Measurements from ENCODE around the gene PDPN. TPM values are rescaled to one million over a fixed set of nuclear protein-coding genes. Genes with fewer than 3 reads are reported as not detected.
A peak's percentile ranks its signal among the peaks of the same experiment; 100 is the strongest.

PDPN gene
- total and polyA plus RNA-seq, 2 donors from 2014 or later, result 4.6 to 7.4 TPM

- Histone ChIP-seq H3K4me1 (ENCODE audit: control insufficient read depth in 2 of 3, insufficient read depth in 2 of 3, low read depth in 1 of 3, low read length in 3 of 3) (no peaks in the 10 kb centered on the region), H3K4me3 (ENCODE audit: low read length in 3 of 3) (no peak overlapping the region), H3K27ac (ENCODE audit: low read depth in 2 of 2, low read length in 2 of 2) (no peak overlapping the region), H3K36me3 (ENCODE audit: control insufficient read depth in 2 of 3, insufficient read depth in 3 of 3, low read length in 3 of 3) (no peaks in the 10 kb centered on the region), H3K27me3 (ENCODE audit: control insufficient read depth, insufficient read depth, low read length) (no peaks in the 10 kb centered on the region), H3K9ac (ENCODE audit: low read length in 3 of 3) (no peak overlapping the region), H3K9me3 (ENCODE audit: control insufficient read depth in 2 of 3, insufficient read depth in 1 of 3, low read length in 3 of 3) (no peaks in the 10 kb centered on the region)
- intact Hi-C loops (cut with DNase I), result no loop called here
- TF ChIP-seq CTCF (IDR thresholded peaks at IDR 0.05; ENCODE audit: borderline replicate concordance, extremely low read depth, insufficient read depth), result no peak
- FAIRE-seq (no peak), DNase-seq (no peak)
Observed at GRCh38 chr1:13541435-13542215, 42.0 kb upstream of the PDPN start.

- FAIRE-seq, result no peak
- Histone ChIP-seq H3K27ac (ENCODE audit: low read depth in 2 of 2, low read length in 2 of 2) (no peak overlapping the region), H3K9ac (ENCODE audit: low read length in 3 of 3) (no peak overlapping the region)
Observed at GRCh38 chr1:13543451-13544220, 40.0 kb upstream of the PDPN start.

GRCh38 chr1:13544221-13544556 is 39.4 kb upstream of the PDPN start:
- no peak for FAIRE-seq
- H3K4me3 ChIP-seq (ENCODE audit: low read length in 3 of 3), result no peak overlapping the region
- intact Hi-C loops (cut with DNase I), result no loop called here
- H3K9me3 ChIP-seq (ENCODE audit: control insufficient read depth in 2 of 3, insufficient read depth in 1 of 3, low read length in 3 of 3), result no peaks in the 10 kb centered on the region
- no peaks in the 10 kb centered on the region for H3K36me3 ChIP-seq (ENCODE audit: control insufficient read depth in 2 of 3, insufficient read depth in 3 of 3, low read length in 3 of 3)
- no peak overlapping the region for H3K9ac ChIP-seq (ENCODE audit: low read length in 3 of 3)
- no peak overlapping the region for H3K27ac ChIP-seq (ENCODE audit: low read depth in 2 of 2, low read length in 2 of 2)
- no peaks in the 10 kb centered on the region for H3K4me1 ChIP-seq (ENCODE audit: control insufficient read depth in 2 of 3, insufficient read depth in 2 of 3, low read depth in 1 of 3, low read length in 3 of 3)
- TF ChIP-seq CTCF (IDR thresholded peaks at IDR 0.05; ENCODE audit: borderline replicate concordance, extremely low read depth, insufficient read depth), result no peak
- no peak for DNase-seq
- no peaks in the 10 kb centered on the region for H3K27me3 ChIP-seq (ENCODE audit: control insufficient read depth, insufficient read depth, low read length)

More at GRCh38 chr1:13543451-13544220, 40.0 kb upstream of the PDPN start:
- Histone ChIP-seq H3K36me3 (ENCODE audit: control insufficient read depth in 2 of 3, insufficient read depth in 3 of 3, low read length in 3 of 3) (no peaks in the 10 kb centered on the region), H3K9me3 (ENCODE audit: control insufficient read depth in 2 of 3, insufficient read depth in 1 of 3, low read length in 3 of 3) (no peaks in the 10 kb centered on the region), H3K4me3 (ENCODE audit: low read length in 3 of 3) (no peak overlapping the region), H3K27me3 (ENCODE audit: control insufficient read depth, insufficient read depth, low read length) (no peaks in the 10 kb centered on the region), H3K4me1 (ENCODE audit: control insufficient read depth in 2 of 3, insufficient read depth in 2 of 3, low read depth in 1 of 3, low read length in 3 of 3) (no peaks in the 10 kb centered on the region)
- peak; percentile 54 for TF ChIP-seq CTCF (IDR thresholded peaks at IDR 0.05; ENCODE audit: borderline replicate concordance, extremely low read depth, insufficient read depth)
- DNase-seq, result peak in 4 of 5 donors; percentile 66 to 85 (median 81)
- intact Hi-C loops (cut with DNase I), result no loop called here

Data from kidney (tissue), 14 donors.